Thyroid gland (tissue), 4 donors: ENCODE results near the gene PEX14. TPM values are rescaled to one million over a fixed set of nuclear protein-coding genes. Genes with fewer than 3 reads are reported as not detected.

ENCODE experiments used
- DNase-seq, 2 donors: peaks; one replicate each; pipeline ENCODE4 v3.0.0-alpha.2; 2019
- H3K27ac ChIP-seq, 3 donors: fragments of 200-600 bp; sonication (generic); 1 replicate in 2 of 3; 2 replicates in 1 of 3; pipeline ENCODE4 v1.5.1; 2016 to 2019; ENCODE audit warnings: mild to moderate bottlenecking in 1 of 3, moderate library complexity in 1 of 3
- H3K27me3 ChIP-seq: fragments of 200-600 bp; sonication (generic); one replicate; pipeline ENCODE4 v1.5.1; 2019
- H3K36me3 ChIP-seq, 2 donors: fragments of 200-600 bp; sonication (generic); one replicate each; pipeline ENCODE4 v1.5.1; 2016 to 2019
- H3K4me1 ChIP-seq, 2 donors: fragments of 200-600 bp; sonication (generic); one replicate each; pipeline ENCODE4 v1.5.1; 2017 to 2019
- H3K4me3 ChIP-seq, 3 donors: fragments of 200-600 bp; sonication (generic); replicated peaks in 1 of 3; 1 replicate in 2 of 3; 2 replicates in 1 of 3; pipeline ENCODE4 v1.5.1; 2016; ENCODE audit warnings: mild to moderate bottlenecking in 1 of 3
- H3K9me3 ChIP-seq: fragments of 200-600 bp; sonication (generic); one replicate; pipeline ENCODE4 v1.5.1; 2017
- CTCF ChIP-seq, 6 experiments: fragments of 200-600 bp in 3 of 6; fragments of 450-650 bp in 3 of 6; sonication (generic) in 3 of 6; IDR thresholded peaks; one replicate each; pipeline ENCODE4 v1.5.1; 2016 to 2019; ENCODE audit warnings: antibody characterized with exemption in 6 of 6, mild to moderate bottlenecking in 2 of 6, inconsistent platforms in 1 of 6, moderate library complexity in 1 of 6
- POLR2A ChIP-seq, 2 donors: fragments of 450-650 bp; IDR thresholded peaks; one replicate each; pipeline ENCODE4 v1.6.1; 2017; ENCODE audit warnings: antibody characterized with exemption in 2 of 2, mild to moderate bottlenecking in 2 of 2, moderate library complexity in 1 of 2
- WGBS, 2 donors: methylation state at CpG; one replicate each; pipeline ENCODE4 v1.1.5; 2017; 5-methylcytosine and 5-hydroxymethylcytosine counted together
- intact Hi-C: fragments of 100-400 bp; cut with DNase I; formaldehyde crosslinking; loops from one replicate; pipeline ENCODE4 v1.15.1; 2023
- total RNA-seq, 4 donors: library from RNA; depleted of rRNA; stranded (reverse); fragments of >200 nt; gene quantifications; one replicate each; pipeline ENCODE4 v1.2.3, GENCODE V29; 2016

The PEX14 gene
- total RNA-seq, 4 donors from 2014 or later: 14.0 to 28.4 (median 20.7) TPM

GRCh38 chr1:10489291-10490055, 14.7 kb downstream of the PEX14 start:
- no peaks in the 10 kb centered on the region for H3K27me3 ChIP-seq
- no peak overlapping the region for H3K27ac ChIP-seq
- no peak for TF ChIP-seq POLR2A (IDR thresholded peaks at IDR 0.05)
- no peak for TF ChIP-seq CTCF (IDR thresholded peaks at IDR 0.05)
- intact Hi-C loops: loop anchor here (5.0 kb wide), 2 partner anchors 57 to 378 kb away; partner anchors contain the start of gene CENPS
- no peaks in the 10 kb centered on the region for H3K36me3 ChIP-seq
- DNase-seq: peak; percentile 37 to 61
- no peaks in the 10 kb centered on the region for H3K9me3 ChIP-seq
- no peak overlapping the region for H3K4me3 ChIP-seq
- 15 to 17% methylated on average over 3 of the region's 4 CpGs for WGBS, 2 donors
- peaks cover 8 to 13% of the 10 kb centered on the region in 2 donors for H3K4me1 ChIP-seq

- Histone ChIP-seq H3K27me3 (no peaks in the 10 kb centered on the region), H3K9me3 (no peaks in the 10 kb centered on the region), H3K4me1 (peaks cover 14 to 21% of the 10 kb centered on the region in 2 donors), H3K27ac (no peak overlapping the region), H3K4me3 (no peak overlapping the region), H3K36me3 (no peaks in the 10 kb centered on the region)
- no peak for TF ChIP-seq CTCF (IDR thresholded peaks at IDR 0.05)
- TF ChIP-seq POLR2A (IDR thresholded peaks at IDR 0.05): no peak
- DNase-seq: peak in 1 of 2 donors; percentile 26
- intact Hi-C loops: loop anchor here (5.0 kb wide), 2 partner anchors 58 to 377 kb away; partner anchors contain the start of gene CENPS
- 65 to 72% methylated on average over 12 of the region's 12 CpGs for WGBS, 2 donors
Measured at GRCh38 chr1:10490286-10490970, 15.7 kb downstream of the PEX14 start.

- no peaks in the 10 kb centered on the region for H3K27me3 ChIP-seq
- H3K4me3 ChIP-seq: no peak overlapping the region
- intact Hi-C loops: loop anchor here (5.0 kb wide), 2 partner anchors 62 to 373 kb away; partner anchors contain the start of gene CENPS
- no peaks in the 10 kb centered on the region for H3K36me3 ChIP-seq
- WGBS, 2 donors: 83 to 94% methylated on average over 5 of the region's 5 CpGs
- DNase-seq: no peak
- no peaks in the 10 kb centered on the region for H3K9me3 ChIP-seq
- H3K27ac ChIP-seq: no peak overlapping the region
- TF ChIP-seq CTCF (IDR thresholded peaks at IDR 0.05): no peak
- no peak for TF ChIP-seq POLR2A (IDR thresholded peaks at IDR 0.05)
- peaks cover 14 to 25% of the 10 kb centered on the region in 2 donors for H3K4me1 ChIP-seq
Measured at GRCh38 chr1:10494418-10494753, 19.6 kb downstream of the PEX14 start.

- peaks cover 10 to 20% of the 10 kb centered on the region in 2 donors for H3K4me1 ChIP-seq
- DNase-seq: peak; percentile 67 to 75
- 2 to 5% methylated on average over 14 to 15 of the region's 15 CpGs for WGBS, 2 donors
- TF ChIP-seq POLR2A (IDR thresholded peaks at IDR 0.05) (no peak), CTCF (IDR thresholded peaks at IDR 0.05) (peak; percentile 67 to 95 (median 84))
- H3K36me3 ChIP-seq: no peaks in the 10 kb centered on the region
- no peaks in the 10 kb centered on the region for H3K27me3 ChIP-seq
- H3K27ac ChIP-seq: peak overlapping the region in 2 of 3 donors; percentile 12 to 67
- intact Hi-C loops: loop anchor here (5.0 kb wide), 2 partner anchors 63 to 372 kb away; partner anchors contain the start of gene CENPS
- no peak overlapping the region for H3K4me3 ChIP-seq
- no peaks in the 10 kb centered on the region for H3K9me3 ChIP-seq
Measured at GRCh38 chr1:10494754-10495474, 20.2 kb downstream of the PEX14 start.
